Parathyroid adenoma (tissue), 2 donors: ENCODE data around the gene NPEPL1.

Source experiments
- H2AFZ ChIP-seq: fragments of 300-600 bp; sonication (generic); one replicate; pipeline ENCODE4 v1.7.0; 2017; ENCODE audit warnings: antibody characterized with exemption, mild to moderate bottlenecking
- H3K27ac ChIP-seq: fragments of 300-600 bp; sonication (generic); one replicate; pipeline ENCODE4 v1.7.0; 2017
- H3K27me3 ChIP-seq: fragments of 300-600 bp; sonication (generic); one replicate; pipeline ENCODE4 v1.7.0; 2017; ENCODE audit warnings: low read length; ENCODE audit not compliant: control insufficient read depth, insufficient read depth
- H3K36me3 ChIP-seq: fragments of 300-600 bp; sonication (generic); one replicate; pipeline ENCODE4 v1.7.0; 2017; ENCODE audit warnings: low read length; ENCODE audit not compliant: control insufficient read depth, insufficient read depth
- H3K4me1 ChIP-seq: fragments of 300-600 bp; sonication (generic); one replicate; pipeline ENCODE4 v1.7.0; 2017; ENCODE audit warnings: control low read depth
- H3K4me2 ChIP-seq: fragments of 300-600 bp; sonication (generic); one replicate; pipeline ENCODE4 v1.7.0; 2017; ENCODE audit warnings: low read length
- H3K4me3 ChIP-seq: fragments of 300-600 bp; sonication (generic); one replicate; pipeline ENCODE4 v1.7.0; 2017; ENCODE audit warnings: low read depth, low read length
- H3K79me2 ChIP-seq: fragments of 300-600 bp; sonication (generic); one replicate; pipeline ENCODE4 v1.7.0; 2017; ENCODE audit warnings: control low read depth
- H3K9ac ChIP-seq: fragments of 300-600 bp; sonication (generic); one replicate; pipeline ENCODE4 v1.7.0; 2017; ENCODE audit warnings: mild to moderate bottlenecking
- H3K9me3 ChIP-seq: fragments of 300-600 bp; sonication (generic); one replicate; pipeline ENCODE4 v1.7.0; 2017; ENCODE audit warnings: low read length; ENCODE audit not compliant: control insufficient read depth
- TF ChIP-seq, protein P1 (sequence below): fragments of 300-600 bp; sonication (generic); IDR thresholded peaks from one replicate; pipeline ENCODE4 v1.7.0; 2017; ENCODE audit warnings: antibody characterized with exemption, mild to moderate bottlenecking
- donor health status: primary hyperparathyroidism.

Gene NPEPL1

DNA sequence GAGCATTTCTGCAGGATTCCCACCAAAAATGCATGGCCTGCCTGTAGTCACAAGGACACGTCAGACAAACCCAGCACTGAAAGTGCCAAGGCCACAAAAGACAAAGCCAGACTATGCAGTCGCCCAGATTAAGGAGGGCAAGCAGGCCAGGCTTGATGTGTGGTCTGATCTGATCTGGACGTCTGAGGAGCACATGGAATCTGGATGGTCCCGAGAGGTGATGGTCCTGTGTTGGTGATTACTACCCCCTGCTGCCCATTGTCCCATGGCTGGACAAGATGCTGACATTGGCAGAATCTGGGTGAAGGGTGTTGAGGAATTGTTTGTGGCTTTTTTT lies 17.1 kb downstream of the NPEPL1 start:
- Histone ChIP-seq H3K27me3 (no peaks in the 10 kb centered on the region), H3K9me3 (no peaks in the 10 kb centered on the region), H3K27ac (no peak overlapping the region), H3K4me3 (no peak overlapping the region), H3K79me2 (no peaks in the 10 kb centered on the region), H3K9ac (no peak overlapping the region), H2AFZ (no peak overlapping the region), H3K4me2 (no peak overlapping the region), H3K36me3 (no peaks in the 10 kb centered on the region), H3K4me1 (no peaks in the 10 kb centered on the region)
- TF ChIP-seq, protein P1, sequence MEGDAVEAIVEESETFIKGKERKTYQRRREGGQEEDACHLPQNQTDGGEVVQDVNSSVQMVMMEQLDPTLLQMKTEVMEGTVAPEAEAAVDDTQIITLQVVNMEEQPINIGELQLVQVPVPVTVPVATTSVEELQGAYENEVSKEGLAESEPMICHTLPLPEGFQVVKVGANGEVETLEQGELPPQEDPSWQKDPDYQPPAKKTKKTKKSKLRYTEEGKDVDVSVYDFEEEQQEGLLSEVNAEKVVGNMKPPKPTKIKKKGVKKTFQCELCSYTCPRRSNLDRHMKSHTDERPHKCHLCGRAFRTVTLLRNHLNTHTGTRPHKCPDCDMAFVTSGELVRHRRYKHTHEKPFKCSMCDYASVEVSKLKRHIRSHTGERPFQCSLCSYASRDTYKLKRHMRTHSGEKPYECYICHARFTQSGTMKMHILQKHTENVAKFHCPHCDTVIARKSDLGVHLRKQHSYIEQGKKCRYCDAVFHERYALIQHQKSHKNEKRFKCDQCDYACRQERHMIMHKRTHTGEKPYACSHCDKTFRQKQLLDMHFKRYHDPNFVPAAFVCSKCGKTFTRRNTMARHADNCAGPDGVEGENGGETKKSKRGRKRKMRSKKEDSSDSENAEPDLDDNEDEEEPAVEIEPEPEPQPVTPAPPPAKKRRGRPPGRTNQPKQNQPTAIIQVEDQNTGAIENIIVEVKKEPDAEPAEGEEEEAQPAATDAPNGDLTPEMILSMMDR: no peak

DNA sequence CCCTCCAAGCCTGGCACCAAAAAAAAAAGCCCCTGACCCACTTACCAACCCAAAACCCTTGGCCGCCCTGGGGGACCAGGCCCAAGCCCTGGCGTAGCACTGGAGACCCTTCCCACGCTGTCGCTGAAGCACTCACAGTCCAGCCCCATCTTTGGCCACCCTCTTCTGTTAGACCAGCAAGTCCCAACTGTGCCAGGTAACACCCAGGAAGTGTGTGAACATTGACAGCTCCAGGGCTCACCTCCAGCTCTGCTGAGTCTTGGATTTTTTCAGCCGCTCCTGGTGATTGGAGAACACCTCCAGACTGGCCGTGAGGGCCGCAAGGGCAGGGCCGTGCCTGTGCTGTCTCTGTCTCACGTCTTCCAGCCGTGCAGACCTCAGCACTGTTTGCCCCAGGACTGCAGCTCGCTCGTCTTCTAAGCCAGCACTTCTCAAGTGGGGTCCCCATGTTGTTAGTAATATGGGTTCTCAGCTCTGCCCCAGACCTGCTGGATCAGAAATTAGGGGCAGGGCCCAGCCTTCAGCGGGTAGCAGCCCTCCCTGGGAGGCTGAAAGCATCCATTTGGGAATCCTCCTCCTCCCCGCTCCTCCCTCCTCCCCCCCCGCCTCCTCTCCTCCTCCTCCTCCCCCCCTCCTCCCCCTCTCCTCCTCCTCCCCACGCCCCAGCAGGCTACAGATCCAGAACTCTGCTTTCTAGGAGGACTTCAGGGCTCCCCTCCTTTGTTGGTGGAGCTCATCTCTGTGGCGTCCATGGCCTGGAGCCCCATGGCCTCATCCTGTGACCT lies 18.1 kb downstream of the NPEPL1 start:
- Histone ChIP-seq H3K9me3 (no peaks in the 10 kb centered on the region), H3K79me2 (no peaks in the 10 kb centered on the region)

DNA sequence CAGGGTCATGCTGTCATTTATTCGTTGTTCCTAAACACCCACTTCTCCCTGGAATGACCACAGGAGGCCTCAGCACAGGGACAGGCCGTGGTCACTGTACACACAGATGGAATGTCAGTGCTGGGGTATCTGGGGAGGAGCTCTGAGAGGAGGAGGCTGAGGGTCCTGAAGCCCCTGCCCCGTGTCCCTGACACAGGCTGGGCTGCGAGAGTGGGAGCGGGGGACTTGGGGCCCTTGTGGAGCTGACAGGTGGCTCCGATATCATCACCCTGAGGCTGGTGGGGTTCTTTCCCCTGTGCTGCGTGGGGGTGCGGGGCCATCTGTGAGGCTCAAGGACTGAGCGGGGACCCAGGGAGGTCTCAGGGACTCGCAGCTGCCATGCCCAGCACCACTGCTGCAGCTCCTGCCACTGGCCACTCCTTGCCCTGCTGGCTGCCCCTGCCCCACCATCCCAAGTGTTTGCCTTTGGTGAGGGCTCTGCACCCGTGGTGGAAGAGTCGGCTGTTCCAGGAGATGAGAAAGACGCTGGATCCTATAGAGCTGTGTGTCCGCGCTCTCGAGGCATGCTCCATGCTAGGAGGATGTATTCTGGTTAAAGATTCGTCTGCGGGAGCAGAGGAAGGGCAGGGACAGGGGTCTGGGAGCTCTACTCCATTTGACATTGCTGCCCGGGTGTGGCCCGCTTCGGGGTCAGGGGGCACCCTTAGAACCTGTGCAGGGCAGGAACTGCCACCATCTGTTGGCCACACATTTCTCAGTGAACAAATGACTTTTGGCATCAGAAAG lies 18.9 kb downstream of the NPEPL1 start:
- H3K79me2 ChIP-seq: no peaks in the 10 kb centered on the region
- TF ChIP-seq, protein P1: no peak
- no peak overlapping the region for H2AFZ ChIP-seq
- no peak overlapping the region for H3K4me2 ChIP-seq
- H3K27ac ChIP-seq: no peak overlapping the region
- no peaks in the 10 kb centered on the region for H3K4me1 ChIP-seq
- H3K9ac ChIP-seq: no peak overlapping the region
- H3K9me3 ChIP-seq: no peaks in the 10 kb centered on the region
- H3K27me3 ChIP-seq: no peaks in the 10 kb centered on the region
- no peaks in the 10 kb centered on the region for H3K36me3 ChIP-seq
- no peak overlapping the region for H3K4me3 ChIP-seq

More for the DNA sequence above, 18.1 kb downstream of the NPEPL1 start:
- TF ChIP-seq, protein P1: no peak
- no peaks in the 10 kb centered on the region for H3K36me3 ChIP-seq
- H3K4me2 ChIP-seq: no peak overlapping the region
- H3K4me1 ChIP-seq: no peaks in the 10 kb centered on the region
- no peaks in the 10 kb centered on the region for H3K27me3 ChIP-seq
- H3K9ac ChIP-seq: no peak overlapping the region
- no peak overlapping the region for H3K27ac ChIP-seq
- no peak overlapping the region for H3K4me3 ChIP-seq
- H2AFZ ChIP-seq: no peak overlapping the region

DNA sequence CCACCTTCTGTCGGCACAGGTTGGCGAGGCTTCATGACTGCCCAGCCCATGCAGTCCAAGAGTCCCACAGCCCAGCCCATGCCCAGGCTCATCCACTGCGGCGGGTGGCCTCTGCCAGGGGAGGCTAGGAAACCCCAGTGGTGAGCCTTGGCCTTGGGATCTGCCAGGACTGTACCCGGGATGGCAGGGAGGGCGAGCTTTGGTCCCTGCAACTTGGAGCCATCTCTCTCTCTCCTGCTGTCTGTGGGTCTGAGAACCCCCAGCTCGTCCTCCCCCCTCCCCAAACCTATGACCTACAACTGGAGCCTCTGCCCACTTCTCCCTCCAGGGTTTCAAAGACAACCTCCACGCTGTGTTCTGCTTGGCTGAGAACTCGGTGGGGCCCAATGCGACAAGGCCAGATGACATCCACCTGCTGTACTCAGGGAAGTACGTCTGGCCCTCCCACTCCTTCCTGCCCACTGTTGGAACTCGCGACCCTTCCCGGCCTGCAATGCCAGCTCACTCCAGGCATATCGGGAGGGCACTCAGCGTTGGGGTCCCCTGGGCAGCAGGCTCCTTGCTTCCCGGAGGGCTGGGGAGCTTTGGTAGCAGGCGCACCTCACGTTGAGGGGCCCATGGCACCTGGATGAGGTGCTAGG lies 19.7 kb downstream of the NPEPL1 start:
- TF ChIP-seq, protein P1: no peak
- Histone ChIP-seq H3K79me2 (no peaks in the 10 kb centered on the region), H3K27ac (no peak overlapping the region), H3K4me1 (no peaks in the 10 kb centered on the region), H2AFZ (no peak overlapping the region), H3K27me3 (no peaks in the 10 kb centered on the region), H3K4me3 (no peak overlapping the region), H3K9ac (no peak overlapping the region), H3K36me3 (no peaks in the 10 kb centered on the region), H3K9me3 (no peaks in the 10 kb centered on the region), H3K4me2 (no peak overlapping the region)
